ENCODE results near the gene ESYT2.

Gene ESYT2

DNA sequence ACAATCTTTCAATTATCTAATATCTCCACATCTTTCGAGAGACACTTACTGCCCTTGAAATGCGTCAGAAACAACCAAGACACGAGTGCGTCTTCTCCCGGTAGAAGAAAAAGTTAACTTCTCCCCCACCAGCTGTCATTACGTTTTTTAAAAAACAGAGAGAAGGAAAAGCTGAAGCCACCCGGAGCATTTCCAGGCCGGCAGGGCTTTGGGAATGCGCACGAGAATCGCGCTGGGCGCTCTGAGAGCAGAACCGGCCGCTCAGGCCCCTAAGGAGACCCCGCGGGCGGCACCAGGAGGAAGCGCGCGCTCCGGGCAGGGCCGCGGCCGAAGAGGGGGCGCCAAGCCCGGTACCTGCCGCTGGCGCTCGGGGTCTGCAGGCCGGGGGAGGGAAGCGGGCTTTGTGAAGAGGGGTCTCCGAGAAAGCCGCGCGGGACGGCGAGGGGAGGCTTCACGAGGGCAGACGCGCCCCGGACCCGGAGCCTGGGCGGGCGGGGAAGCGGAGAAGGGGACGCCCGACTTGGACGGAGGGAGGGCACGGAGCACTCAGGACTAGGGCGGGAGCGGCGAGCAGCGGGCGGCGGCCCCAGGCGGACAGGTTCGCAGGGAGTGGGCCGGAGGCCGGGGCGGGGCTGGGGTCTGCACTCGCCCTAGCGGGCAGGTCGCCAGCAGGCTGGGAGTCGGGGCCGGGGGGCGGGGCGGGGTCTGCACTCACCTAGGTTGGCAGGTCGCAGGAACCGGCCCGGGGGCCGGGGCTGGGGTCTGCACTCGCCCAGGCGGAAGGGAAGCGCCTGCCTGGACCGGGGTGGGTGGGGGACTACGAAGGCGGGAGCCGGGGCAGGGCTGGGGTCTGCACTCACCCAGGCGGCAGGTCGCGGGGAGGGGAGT is 932 bp downstream of the ESYT2 start:
- DNase-seq (ENCODE audit: low read depth), result no peak

DNA sequence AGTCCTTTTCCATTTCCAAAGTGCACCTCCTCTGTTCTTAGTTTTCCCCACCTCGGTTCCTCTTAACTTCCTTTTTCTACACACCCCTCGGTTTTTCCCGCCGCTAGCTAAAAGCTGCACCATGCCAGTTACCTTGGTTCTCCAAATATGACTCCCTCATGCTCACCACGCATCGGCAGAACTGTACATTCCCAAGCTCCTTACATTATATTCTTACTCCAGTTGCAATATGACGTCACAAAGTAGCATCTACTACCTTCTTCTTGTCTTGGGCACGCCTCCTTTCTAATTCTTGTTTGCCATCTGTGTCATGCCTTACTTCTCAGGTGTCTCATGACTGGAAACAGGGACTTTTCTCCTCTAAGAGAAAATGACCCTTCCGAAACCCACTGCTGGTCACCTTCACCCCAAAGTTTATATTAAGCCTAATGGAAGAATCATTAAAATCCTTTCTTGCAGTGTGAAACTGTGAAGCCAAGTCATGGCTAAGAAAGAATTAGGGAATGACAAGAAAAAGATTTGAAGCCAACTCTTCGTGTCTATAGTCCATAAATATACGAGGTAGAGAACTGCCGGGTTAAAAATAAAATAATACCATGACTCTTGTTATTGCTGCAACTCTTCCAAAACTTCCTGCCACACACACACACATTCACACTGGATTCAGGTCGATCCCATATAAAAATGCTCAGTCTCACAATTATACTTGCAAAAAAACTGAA is 1.7 kb downstream of the ESYT2 start:
- no peak for DNase-seq (ENCODE audit: low read depth)

- no peak for DNase-seq (ENCODE audit: low read depth)
Measured at GRCh38 chr7:158825628-158826289, 3.5 kb downstream of the ESYT2 start.

GRCh38 chr7:158824028-158824427 is 5.3 kb downstream of the ESYT2 start:
- DNase-seq (ENCODE audit: low read depth), result no peak

GRCh38 chr7:158821171-158822031 is 7.9 kb downstream of the ESYT2 start:
- no peak for DNase-seq (ENCODE audit: low read depth)

DNA sequence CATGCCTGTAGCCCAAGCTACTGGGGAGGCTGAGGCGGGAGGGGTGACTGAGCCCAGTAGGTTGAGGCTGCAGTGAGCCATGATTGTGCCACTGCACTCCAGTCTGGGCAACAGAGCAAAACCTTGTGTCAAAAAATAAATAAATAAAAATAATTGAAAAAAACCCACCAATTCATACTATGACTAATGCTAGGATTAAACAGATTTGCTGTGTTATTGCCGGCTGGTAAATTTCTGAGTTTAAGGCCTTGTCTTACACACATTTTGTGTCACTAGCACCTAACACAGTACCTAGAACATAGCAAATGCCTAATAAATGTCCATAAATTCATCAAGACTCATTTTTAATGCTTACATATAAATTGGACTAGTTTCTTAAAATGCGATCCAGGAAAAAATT is 8.7 kb downstream of the ESYT2 start:
- DNase-seq (ENCODE audit: low read depth), result no peak

- DNase-seq (ENCODE audit: low read depth), result no peak
Measured at GRCh38 chr7:158819571-158820203, 9.6 kb downstream of the ESYT2 start.

GRCh38 chr7:158818325-158819213 is 10.7 kb downstream of the ESYT2 start:
- DNase-seq (ENCODE audit: low read depth), result peak; percentile 57

- no peak for DNase-seq (ENCODE audit: low read depth)
Measured at GRCh38 chr7:158816995-158817394, 12.3 kb downstream of the ESYT2 start.

- DNase-seq (ENCODE audit: low read depth), result no peak
Measured at GRCh38 chr7:158816271-158816670, 13.0 kb downstream of the ESYT2 start.

DNA sequence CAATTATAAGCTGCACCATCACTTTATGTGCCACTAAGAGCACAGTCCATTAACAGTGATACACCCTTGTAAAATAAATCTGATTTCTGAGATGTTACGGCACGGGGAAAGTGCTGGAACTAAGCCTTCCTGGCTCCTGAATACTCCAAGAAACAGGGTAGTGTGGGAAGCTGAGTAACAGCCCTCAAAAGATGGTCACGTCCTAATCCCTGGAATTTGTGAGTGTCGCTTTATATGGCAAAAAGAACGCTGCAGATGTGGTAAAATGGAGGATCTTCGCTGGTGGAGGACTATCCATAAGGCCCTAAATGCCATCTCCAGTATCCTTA is 13.5 kb downstream of the ESYT2 start:
- no peak for DNase-seq (ENCODE audit: low read depth)

GRCh38 chr7:158815083-158815799 is 14.1 kb downstream of the ESYT2 start:
- DNase-seq (ENCODE audit: low read depth), result no peak

GRCh38 chr7:158814637-158815036 is 14.7 kb downstream of the ESYT2 start:
- DNase-seq (ENCODE audit: low read depth), result no peak

GRCh38 chr7:158812684-158813083 is 16.6 kb downstream of the ESYT2 start:
- peak; percentile 59 for DNase-seq (ENCODE audit: low read depth)

GRCh38 chr7:158811894-158812293 is 17.4 kb downstream of the ESYT2 start:
- DNase-seq (ENCODE audit: low read depth), result no peak

- DNase-seq (ENCODE audit: low read depth), result no peak
Measured at GRCh38 chr7:158811461-158811860, 17.8 kb downstream of the ESYT2 start.

DNA sequence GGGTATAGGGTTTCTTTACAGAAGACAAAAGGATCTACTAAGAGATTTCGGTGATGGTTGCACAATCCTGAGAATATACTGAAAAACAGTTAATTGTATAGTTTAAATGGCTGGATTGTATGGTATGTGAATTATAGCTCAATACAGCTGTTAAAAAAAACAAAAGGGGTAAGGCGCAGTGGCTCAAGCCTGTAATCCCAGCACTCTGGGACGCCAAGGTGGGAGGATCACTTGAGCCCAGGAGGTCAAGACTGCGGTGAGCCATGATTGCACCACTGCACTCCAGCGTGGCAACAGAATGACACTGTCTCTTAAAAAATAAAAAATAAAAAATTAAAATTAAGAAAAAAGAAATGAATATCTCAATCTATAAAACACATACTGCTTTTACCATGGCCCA is 18.5 kb downstream of the ESYT2 start:
- no peak for DNase-seq (ENCODE audit: low read depth)

DNA sequence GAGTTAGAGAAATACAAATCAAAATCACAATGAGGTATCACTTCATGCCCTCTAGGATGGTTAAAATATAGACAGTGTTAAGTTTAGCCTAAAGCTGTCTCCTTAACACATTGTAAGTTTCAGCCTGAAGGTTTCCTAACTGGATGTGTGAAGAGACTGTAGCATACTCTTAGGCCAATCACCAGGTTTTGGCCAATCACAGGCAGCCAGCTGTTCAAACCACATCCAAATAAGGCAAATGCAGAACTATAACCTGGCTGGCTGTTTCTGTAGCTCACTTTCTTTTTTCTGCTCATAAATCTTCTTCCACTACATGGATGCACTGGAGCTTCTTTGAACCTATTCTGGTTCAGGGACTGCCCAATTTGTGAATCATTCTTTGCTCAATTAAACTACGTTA is 19.7 kb downstream of the ESYT2 start:
- DNase-seq (ENCODE audit: low read depth), result no peak

GRCh38 chr7:158808126-158808525 is 21.2 kb downstream of the ESYT2 start:
- DNase-seq (ENCODE audit: low read depth), result no peak

GRCh38 chr7:158805937-158806336 is 23.4 kb downstream of the ESYT2 start:
- DNase-seq (ENCODE audit: low read depth), result no peak
